Vagina (tissue), 2 donors: Measurements from ENCODE around the gene CIAPIN1.

Source experiments
- CTCF ChIP-seq, 3 experiments: fragments of 450-650 bp in 2 of 3; fragments of 200-600 bp in 1 of 3; sonication (generic) in 1 of 3; IDR thresholded peaks; one replicate each; pipeline ENCODE4 v1.5.1; 2017 to 2019; ENCODE audit warnings: antibody characterized with exemption in 3 of 3, mild to moderate bottlenecking in 2 of 3, moderate library complexity in 2 of 3
- POLR2A ChIP-seq, 2 donors: fragments of 450-650 bp; IDR thresholded peaks; one replicate each; pipeline ENCODE4 v1.6.1; 2017; ENCODE audit warnings: antibody characterized with exemption in 2 of 2, mild to moderate bottlenecking in 2 of 2, moderate library complexity in 2 of 2
- POLR2AphosphoS5 ChIP-seq, 2 donors: sonication (generic); formaldehyde crosslinking; IDR thresholded peaks; one replicate each; pipeline ENCODE4 v1.9.0; 2017; ENCODE audit warnings: antibody characterized with exemption in 2 of 2, mild to moderate bottlenecking in 2 of 2, low read depth in 1 of 2; ENCODE audit not compliant: insufficient read depth in 1 of 2

- no peak for TF ChIP-seq CTCF (IDR thresholded peaks at IDR 0.05)
- TF ChIP-seq POLR2AphosphoS5 (IDR thresholded peaks at IDR 0.05; ENCODE audit: insufficient read depth in 1 of 2, low read depth in 1 of 2) = no peak
- no peak for TF ChIP-seq POLR2A (IDR thresholded peaks at IDR 0.05)
Measured at GRCh38 chr16:57427307-57427706, 19.9 kb downstream of the CIAPIN1 start.
